ENCODE measurements around the gene B3GNT7.
"Not testable (repeated sequence)": the region's sequence is repeated elsewhere in the genome, so short reads cannot be mapped to it uniquely, and the experiment has no call there.

B3GNT7 gene

DNA sequence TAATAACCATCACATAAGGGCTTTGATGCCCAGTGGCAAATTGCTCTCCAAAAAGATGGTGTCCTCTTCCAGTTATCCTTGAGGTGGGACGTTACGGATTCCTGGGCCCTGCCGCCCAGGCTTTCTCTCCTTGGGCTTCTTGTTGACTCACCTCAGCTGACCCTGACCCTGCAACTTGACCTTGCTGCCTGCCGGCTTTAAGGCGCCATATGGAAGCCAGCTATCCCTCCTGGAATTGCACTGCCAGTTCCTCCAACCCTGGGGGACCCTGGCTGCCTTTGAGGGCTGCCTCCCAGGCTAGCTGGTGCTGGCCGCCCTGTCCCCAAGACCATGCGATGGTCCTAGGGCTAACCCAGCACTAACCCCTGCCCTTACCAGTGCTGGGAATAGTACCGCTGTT lies 28.3 kb upstream of the B3GNT7 start:
- no peak for DNase-seq

DNA sequence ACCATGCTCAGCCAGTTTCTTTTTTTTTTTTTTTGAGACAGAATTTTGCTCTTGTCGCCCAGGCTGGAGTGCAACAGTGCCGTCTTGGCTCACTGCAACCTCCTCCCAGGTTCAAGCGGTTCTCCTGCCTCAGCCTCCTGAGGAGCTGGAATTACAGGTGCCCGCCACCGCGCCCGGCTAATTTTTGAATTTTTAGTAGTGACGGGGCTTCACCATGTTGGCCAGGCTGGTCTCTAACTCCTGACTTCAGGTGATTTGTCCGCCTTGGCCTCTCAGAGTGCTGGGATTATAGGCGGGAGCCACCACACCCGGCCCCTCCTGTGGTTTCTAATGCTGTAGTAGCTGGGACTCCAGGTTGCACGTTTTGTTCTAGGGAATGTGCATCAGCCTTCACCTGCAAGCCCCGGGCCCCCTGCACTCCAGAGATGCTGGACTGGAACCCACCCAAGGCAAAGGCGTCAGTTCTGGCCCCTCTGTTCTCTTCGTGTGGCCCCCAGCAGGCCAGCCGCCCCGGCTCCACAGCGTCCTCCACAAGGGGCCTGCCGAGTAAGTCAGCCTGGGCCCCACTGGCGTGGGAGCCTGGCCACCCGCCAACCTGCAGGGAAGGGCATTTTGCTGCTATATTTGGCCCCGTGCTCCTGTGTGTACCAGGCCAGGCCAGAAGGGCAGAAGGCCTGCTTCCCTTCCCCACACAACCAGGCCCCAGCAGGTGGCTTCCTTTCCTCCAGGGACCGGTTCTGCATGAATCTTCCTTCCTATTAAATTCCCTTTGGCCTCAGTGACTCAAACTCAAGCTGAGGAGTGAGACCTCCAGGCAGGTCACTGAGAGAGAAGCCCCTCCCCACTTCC lies 25.7 kb upstream of the B3GNT7 start:
- no peak for DNase-seq

GRCh38 chr2:231370429-231370748 lies 25.1 kb upstream of the B3GNT7 start:
- DNase-seq, result no peak

- DNase-seq, result no peak
Observed at GRCh38 chr2:231370749-231371429, 24.6 kb upstream of the B3GNT7 start.

DNA sequence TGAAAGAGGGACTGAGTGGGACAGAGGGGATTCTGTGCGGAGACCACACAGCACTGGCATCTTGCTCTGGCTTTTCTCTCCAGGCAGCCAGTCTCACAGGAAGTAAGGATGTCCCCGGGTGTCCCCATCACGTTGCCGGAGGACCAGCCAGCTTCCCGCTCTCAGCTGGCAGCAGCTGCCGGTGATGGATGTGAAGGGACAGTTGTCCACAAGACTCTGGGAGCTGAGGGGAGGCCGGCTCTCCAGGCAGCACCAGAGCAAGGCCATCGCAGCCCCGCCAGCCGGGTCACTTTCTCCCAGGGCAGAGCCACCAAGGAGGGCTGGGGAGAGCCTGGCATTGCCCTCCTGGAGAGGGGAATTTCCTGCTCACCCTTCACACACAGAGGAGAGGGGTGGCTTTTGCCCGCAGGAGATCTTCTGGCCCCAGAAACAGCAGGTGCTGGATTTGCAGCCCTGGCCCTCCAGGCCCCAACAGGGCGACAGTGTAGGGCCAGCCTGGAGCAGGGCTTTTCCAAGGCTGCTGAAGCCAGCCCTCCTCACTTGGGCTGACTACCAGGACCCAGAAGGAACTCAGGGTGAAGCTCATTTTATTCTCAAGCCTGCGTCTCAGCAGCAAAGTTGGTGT lies 24.0 kb upstream of the B3GNT7 start:
- DNase-seq, result no peak

- no peak for DNase-seq
Observed at GRCh38 chr2:231372326-231372725, 23.2 kb upstream of the B3GNT7 start.

GRCh38 chr2:231373184-231373583 lies 22.3 kb upstream of the B3GNT7 start:
- DNase-seq, result no peak

GRCh38 chr2:231373786-231374349 lies 21.6 kb upstream of the B3GNT7 start:
- no peak for DNase-seq

DNA sequence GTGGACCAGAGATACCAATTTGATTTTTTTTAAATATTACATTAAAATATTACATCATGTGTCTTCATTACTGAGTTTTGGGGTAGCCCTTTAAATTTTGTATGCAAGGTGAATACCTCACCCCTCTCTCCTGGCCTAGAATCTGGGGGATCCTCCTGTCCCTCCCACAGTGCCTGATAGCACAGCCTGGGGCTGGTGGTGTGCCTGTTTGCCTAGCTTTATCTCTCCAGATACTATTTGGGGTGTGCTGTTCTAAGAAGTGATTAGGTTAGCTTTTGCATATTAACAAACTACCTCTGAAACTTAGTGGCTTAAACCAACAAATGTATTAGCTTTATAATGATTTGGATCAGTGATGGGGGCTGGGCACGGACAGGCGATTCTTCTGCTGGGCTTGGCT lies 20.7 kb upstream of the B3GNT7 start:
- DNase-seq, result no peak

GRCh38 chr2:231375994-231376615 lies 19.4 kb upstream of the B3GNT7 start:
- not testable (repeated sequence) for DNase-seq

DNA sequence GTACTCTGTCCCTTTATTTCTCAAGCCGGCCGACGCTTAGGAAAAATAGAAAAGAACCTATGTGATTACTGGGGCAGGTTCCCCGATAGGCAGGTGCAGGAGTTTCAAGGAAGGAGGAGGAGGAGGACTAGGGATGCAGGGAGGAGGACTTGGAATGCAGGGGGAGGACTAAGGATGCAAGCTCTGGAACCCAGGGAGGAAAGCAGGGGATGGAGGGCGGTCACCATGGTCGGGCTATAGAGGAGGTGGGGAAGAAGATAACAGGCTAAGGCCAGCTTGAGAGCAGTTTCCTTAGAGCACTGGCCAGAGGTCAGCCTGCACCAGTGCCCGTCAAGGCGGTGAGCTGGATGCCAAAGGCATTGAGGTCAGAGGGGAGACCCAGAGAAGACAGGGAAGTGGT lies 18.7 kb upstream of the B3GNT7 start:
- no peak for DNase-seq

GRCh38 chr2:231378026-231378722 lies 17.3 kb upstream of the B3GNT7 start:
- no peak for DNase-seq

DNA sequence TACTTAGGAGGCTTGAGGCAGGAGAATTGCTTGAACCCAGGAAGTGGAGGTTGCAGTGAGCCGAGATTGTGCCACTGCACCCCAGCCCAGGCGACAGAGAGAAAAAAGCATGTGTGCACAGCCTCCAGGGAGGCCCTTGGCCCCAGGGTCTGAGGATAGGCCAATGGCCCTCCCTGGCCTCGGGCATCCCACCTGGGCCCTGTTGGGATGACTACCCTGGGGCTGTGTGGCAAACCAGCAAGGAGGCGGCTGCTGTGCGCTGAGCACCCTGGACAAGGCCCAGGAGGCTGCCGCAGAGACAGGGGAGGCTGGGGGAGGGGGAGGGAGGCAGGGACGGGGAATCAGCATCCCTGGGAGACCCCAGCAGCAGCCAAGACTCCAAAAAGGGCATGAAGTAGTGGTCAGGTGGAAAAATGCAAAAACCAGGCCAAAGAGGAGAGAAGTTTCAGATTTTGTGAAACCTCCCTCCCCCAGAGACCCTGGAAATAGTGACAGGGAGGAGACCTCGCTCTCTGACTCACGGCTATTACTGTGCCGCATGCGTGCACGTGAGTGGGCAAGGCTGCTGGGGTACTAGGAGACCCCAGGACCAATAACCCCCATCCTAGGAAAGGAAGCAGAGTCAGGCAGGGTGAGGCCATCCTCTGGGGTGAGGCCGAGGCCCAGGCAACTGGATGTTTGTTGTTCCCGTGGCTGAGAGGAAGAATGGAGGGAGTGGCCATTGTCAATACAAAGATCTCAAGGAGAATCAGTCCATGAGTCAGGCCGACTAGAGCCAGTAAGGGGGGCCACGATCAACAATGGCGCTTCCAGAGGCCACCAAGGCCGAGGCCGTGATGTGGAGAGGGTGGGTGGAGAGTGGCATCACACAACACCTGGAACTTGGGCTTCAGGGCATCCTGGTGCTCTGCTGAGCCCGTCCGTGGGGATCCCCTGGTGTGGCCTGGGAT lies 16.0 kb upstream of the B3GNT7 start:
- DNase-seq, result no peak

GRCh38 chr2:231380307-231380706 lies 15.2 kb upstream of the B3GNT7 start:
- DNase-seq, result no peak

DNA sequence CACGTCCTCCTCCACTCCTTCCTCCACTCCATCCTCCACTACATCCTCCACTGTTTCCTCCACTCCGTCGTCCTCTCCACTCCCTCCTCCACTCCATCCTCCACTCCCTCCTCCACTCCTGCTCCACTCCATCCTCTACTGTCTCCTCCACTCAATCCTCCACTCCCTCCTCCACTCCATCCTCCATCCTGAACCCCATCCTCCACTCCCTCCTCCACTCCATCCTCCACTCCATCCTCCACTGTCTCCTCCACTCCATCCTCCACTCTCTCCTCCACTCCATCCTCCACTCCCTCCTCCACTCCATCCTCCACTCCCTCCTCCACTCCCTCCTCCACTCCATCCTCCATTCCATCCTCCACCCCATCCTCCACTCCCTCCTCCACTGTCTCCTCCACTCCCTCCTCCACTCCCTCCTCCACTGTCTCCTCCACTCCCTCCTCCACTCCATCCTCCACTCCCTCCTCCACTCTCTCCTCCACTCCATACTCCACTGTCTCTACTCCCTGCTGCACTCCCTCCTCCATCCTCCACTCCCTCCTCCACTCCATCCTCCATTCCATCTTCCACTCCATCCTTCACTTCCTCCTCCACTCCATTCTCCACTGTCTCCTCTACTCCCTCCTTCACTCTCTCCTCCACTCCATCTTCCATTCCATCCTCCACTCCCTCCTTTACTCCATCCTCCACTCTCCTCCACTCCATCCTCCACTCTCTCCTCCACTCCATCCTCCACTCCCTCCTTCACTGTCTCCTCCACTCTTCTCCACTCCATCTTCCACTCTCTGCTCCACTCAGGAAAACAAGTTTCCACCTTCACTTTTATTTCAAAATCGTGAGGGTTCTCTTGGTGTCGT lies 14.3 kb upstream of the B3GNT7 start:
- DNase-seq, result no peak

- DNase-seq, result no peak
Observed at GRCh38 chr2:231382116-231382515, 13.4 kb upstream of the B3GNT7 start.

DNA sequence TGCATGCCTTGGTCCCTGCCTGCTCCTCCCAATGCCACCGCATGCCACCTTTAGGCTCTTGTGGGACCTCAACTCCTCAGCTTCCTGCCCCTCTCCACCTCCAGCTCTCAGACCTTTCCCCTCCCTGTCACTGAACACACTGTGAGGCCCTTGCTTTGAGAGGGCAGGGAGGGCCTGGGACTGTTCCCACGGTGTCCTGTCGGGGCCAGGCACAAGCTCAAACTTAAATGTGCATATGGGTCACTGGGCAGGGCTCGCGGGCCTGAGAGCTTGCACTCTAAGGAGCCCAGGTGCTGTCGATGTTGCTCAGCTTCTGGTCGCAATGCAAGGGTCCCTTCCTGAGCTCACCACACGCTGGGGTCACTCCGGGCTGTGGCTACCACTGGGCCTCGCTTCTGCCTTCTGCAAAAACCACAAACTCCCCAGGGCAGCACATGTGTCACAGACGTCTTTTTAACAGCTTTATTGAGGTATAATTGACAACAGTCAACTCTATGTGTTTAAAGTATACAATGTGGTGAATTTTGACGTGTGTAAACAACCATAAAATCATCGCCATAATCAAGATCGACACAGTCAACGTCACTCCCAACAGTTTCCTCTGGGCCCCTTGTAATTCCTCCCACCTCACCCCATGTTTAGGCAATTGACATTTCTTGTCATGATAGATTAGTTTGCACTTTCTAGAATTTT lies 11.9 kb upstream of the B3GNT7 start:
- DNase-seq, result no peak

GRCh38 chr2:231384109-231384435 lies 11.4 kb upstream of the B3GNT7 start:
- no peak for DNase-seq

DNA sequence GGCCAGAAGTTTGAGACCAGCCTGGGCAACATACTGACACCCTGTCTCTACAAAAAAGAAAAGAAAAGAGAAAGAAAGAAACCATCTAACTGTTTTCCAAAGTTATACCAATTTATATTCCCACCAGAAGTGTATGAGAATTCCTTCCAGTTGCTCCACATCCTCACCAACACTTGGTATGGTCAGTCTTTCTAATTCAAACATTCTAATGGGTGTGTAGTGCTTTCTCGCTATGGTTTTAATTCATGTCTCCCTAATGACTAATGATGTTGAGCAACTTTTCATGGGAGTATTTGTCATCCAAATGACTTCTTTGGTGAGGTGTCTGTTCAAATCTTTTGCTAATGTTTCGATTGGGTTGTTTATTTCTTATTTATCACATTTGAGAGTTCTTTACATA lies 10.5 kb upstream of the B3GNT7 start:
- DNase-seq, result no peak

DNA sequence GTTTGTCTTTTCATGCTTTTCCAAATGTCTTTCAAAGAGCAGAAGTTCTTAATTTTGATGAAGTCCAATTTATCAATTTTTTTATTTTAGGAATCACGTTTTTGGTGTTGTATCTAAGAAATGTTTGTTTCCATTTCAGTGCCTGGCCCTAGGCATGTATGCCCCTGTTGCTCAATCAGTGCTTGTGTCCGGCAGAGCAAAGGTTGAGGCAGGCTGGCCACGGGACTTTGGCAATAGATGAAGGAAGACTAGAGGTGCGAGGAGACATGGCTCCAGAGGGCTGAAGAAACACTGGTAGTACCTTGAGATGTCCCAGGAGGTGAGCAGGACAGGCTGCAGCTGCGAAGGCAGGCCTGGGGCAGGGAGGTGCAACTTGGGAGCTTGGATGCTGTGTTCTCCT lies 10.1 kb upstream of the B3GNT7 start:
- no peak for DNase-seq
